SU-DHL-6 (cell line): ENCODE measurements around the gene SPRED2.

ENCODE experiments used
- EZH2phosphoT487 ChIP-seq: fragments of 200-600 bp; sonication (generic), shearing (Covaris generic); conservative IDR thresholded peaks from 2 replicates; pipeline ENCODE4 v1.6.1; 2018; ENCODE audit warnings: mild to moderate bottlenecking, antibody characterized with exemption, low read length, moderate library complexity, mixed read lengths
- TF ChIP-seq, protein P1 (sequence below): fragments of 200-600 bp; sonication (generic); IDR thresholded peaks from one replicate; pipeline ENCODE4 v1.5.1; 2017; ENCODE audit warnings: antibody characterized with exemption, mild to moderate bottlenecking, low read length, moderate library complexity; ENCODE audit not compliant: insufficient read depth, poor library complexity, severe bottlenecking

DNA sequence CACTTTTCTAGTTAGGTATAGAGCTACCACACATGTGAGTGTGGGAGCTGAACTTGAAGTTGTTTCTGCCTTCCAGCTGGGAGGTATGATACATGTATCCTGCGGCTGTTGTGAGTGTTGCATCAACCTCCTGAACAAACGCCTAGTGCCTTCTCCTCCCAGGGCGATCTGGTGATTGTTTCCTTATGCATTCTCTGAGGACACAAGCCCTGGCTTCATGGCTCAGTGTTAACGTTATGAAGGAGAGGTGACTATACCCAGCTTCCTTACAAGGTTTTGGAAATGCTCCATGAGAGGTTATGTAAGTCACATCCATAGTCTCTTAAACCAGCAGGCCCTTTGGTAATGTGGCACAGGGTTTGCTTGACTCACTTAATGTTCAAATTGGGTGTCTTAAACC lies 64.9 kb downstream of the SPRED2 start:
- TF ChIP-seq, protein P1, sequence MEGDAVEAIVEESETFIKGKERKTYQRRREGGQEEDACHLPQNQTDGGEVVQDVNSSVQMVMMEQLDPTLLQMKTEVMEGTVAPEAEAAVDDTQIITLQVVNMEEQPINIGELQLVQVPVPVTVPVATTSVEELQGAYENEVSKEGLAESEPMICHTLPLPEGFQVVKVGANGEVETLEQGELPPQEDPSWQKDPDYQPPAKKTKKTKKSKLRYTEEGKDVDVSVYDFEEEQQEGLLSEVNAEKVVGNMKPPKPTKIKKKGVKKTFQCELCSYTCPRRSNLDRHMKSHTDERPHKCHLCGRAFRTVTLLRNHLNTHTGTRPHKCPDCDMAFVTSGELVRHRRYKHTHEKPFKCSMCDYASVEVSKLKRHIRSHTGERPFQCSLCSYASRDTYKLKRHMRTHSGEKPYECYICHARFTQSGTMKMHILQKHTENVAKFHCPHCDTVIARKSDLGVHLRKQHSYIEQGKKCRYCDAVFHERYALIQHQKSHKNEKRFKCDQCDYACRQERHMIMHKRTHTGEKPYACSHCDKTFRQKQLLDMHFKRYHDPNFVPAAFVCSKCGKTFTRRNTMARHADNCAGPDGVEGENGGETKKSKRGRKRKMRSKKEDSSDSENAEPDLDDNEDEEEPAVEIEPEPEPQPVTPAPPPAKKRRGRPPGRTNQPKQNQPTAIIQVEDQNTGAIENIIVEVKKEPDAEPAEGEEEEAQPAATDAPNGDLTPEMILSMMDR = no peak
- TF ChIP-seq EZH2phosphoT487 = no peak
